ENCODE measurements around the gene ZNF846.
"Not testable (repeated sequence)": the region's sequence is repeated elsewhere in the genome, so short reads cannot be mapped to it uniquely, and the experiment has no call there.

ZNF846 gene

DNA sequence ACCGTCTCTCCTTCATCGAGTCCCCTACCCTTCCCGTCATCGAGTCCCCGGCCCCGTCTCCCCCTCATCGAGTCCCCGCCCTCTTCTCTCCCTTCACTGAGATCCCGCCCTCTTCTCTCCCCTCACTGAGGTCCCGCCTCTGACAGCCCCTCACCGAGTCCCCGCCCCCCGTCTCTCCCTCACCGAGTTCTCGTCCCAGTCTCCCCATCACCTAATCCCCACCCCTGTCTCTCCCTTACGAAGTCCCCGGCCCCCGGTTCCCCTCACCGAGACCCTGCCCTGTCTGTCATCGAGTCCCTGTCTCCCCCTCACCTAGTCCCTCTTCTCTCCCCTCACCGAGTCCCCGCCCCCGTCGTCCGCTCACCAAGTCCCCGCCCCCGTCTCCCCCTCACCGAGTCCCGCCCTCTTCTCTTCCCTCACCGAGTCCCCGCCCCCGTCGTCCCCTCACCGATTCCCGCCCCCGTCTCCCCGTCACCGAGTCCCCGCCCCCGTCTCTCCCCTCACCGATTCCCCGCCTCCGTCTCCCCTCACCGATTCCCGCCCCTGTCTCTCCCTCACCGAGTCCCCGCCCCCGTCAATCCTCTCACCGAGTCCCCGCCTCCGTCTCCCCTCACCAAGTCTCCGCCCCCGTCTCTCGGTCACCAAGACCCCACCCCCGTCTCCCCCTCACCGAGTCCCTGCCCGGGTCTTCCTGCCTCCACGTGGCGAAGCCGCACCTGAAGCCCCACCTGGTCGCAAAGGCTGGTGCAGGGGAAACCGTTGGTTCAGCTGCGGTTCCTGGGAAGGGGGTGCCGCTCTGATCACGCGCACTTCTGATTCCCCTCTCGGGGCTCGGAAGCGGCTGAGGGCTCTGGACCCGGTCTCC, 23.9 kb upstream of the ZNF846 start:
- TF ChIP-seq ZNF384 (IDR thresholded peaks at IDR 0.05) (no peak), ELF4 (IDR thresholded peaks at IDR 0.05) (no peak), L3MBTL2 (conservative IDR thresholded peaks at IDR 0.05) (peak; percentile 73), SP1 (IDR thresholded peaks at IDR 0.05) (peak; percentile 53; the same call in 1 of the 2 replicates), TARDBP (IDR thresholded peaks at IDR 0.05) (no peak), ARNT (IDR thresholded peaks at IDR 0.05) (no peak)
- TF ChIP-seq, protein P1, sequence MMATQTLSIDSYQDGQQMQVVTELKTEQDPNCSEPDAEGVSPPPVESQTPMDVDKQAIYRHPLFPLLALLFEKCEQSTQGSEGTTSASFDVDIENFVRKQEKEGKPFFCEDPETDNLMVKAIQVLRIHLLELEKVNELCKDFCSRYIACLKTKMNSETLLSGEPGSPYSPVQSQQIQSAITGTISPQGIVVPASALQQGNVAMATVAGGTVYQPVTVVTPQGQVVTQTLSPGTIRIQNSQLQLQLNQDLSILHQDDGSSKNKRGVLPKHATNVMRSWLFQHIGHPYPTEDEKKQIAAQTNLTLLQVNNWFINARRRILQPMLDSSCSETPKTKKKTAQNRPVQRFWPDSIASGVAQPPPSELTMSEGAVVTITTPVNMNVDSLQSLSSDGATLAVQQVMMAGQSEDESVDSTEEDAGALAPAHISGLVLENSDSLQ (IDR thresholded peaks at IDR 0.05): peak; percentile 65
- ChIA-PET CTCF (no interaction called here), POLR2A (interaction anchor here (1.1 to 1.3 kb wide), 2 partner anchors 35 to 208 kb away, joined by 4 read pairs; partner anchors contain the start of genes UBL5 and ZNF121)
- DNase-seq (ENCODE audit: extremely low spot score): peak; percentile 67

DNA sequence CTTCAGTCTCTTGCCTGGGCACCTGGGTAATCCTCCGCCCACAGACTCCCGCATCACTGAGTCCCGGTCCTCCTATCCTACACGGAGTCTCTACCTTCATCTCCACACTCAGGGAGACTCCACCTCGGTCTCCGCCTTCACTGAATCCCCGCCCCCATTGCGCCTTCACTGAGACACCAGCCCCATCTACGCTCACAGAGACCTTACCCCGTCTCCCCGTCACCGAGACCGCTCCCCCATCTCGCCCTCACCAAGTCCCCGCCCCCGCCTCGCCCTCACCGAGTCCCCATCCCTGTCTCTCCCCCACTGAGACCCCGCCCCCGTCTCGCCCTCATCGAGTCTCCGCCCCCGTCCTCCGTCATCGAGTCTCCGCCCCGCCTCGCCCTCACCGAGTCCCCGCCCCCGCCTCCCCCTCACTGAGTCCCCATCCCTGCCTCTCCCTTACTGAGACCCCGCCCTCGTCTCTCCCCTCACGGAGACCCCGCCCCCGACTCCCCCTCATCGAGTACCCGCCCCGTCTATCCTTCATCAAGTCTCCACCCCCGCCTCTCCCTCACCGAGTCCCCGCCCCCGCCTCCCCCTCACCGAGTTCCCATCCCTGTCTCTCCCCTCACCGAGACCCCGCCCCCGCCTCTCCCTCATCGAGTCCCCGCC, 23.1 kb upstream of the ZNF846 start:
- POLR2A ChIA-PET: no interaction called here

DNA sequence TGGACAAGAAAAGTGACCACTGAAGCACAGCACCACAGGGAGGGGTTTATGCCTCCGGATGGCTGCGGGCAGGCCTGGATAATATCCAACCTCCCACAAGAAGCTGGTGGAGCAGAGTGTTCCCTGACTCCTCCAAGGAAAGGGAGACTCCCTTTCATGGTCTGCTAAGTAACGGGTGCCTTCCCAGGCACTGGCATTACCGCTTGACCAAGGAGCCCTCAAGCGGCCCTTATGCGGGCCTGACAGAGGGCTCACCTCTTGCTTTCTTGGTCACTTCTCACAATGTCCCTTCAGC, 22.5 kb upstream of the ZNF846 start:
- DNase-seq (ENCODE audit: extremely low spot score); POLR2A ChIA-PET: not testable (repeated sequence)
- CTCF ChIA-PET: interaction anchor here (0.7 kb wide), 1 partner anchor 586 kb away, joined by 6 read pairs; no protein-coding TSS in a partner anchor

More for the DNA sequence above, 23.1 kb upstream of the ZNF846 start:
- TF ChIP-seq, protein P1 (IDR thresholded peaks at IDR 0.05): no peak
- no peak for TF ChIP-seq ARNT (IDR thresholded peaks at IDR 0.05)
- TF ChIP-seq FOXM1 (IDR thresholded peaks at IDR 0.05; ENCODE audit: borderline replicate concordance): no peak
- TF ChIP-seq SP1 (IDR thresholded peaks at IDR 0.05): no peak
- no peak for TF ChIP-seq FOXK2 (IDR thresholded peaks at IDR 0.05)
- no peak for TF ChIP-seq HDGF (IDR thresholded peaks at IDR 0.05; ENCODE audit: borderline replicate concordance)
- no peak for TF ChIP-seq BHLHE40 (IDR thresholded peaks at IDR 0.05; ENCODE audit: borderline replicate concordance)
- TF ChIP-seq CTBP1 (IDR thresholded peaks at IDR 0.05; ENCODE audit: borderline replicate concordance): no peak
- TF ChIP-seq TARDBP (IDR thresholded peaks at IDR 0.05): no peak
- TF ChIP-seq SUZ12 (IDR thresholded peaks at IDR 0.05): no peak
- no peak for TF ChIP-seq LEF1 (IDR thresholded peaks at IDR 0.05; ENCODE audit: borderline replicate concordance)
- TF ChIP-seq NFRKB (IDR thresholded peaks at IDR 0.05): no peak
- CTCF ChIA-PET: no interaction called here
- DNase-seq (ENCODE audit: extremely low spot score): peak; percentile 82

DNA sequence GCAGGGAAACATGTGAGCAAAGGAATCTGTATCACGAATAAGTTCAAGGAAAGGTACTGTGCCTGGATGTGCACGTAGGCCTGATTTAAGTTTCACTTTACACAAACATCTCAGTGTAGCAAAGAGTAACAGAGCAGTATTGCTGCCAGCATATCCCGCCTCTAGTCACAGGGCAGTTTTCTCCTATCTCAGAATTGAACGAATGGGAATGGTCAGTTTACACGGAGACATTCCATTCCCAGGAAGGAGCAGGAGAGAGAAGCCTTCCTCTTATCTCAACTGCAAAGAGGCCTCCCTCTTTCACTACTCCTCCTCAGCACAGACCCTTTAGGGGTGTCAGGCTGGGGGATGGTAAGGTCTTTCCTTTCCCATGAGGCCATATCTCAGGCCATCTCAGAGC, 21.0 kb upstream of the ZNF846 start:
- DNase-seq (ENCODE audit: extremely low spot score); CTCF ChIA-PET; POLR2A ChIA-PET: not testable (repeated sequence)

DNA sequence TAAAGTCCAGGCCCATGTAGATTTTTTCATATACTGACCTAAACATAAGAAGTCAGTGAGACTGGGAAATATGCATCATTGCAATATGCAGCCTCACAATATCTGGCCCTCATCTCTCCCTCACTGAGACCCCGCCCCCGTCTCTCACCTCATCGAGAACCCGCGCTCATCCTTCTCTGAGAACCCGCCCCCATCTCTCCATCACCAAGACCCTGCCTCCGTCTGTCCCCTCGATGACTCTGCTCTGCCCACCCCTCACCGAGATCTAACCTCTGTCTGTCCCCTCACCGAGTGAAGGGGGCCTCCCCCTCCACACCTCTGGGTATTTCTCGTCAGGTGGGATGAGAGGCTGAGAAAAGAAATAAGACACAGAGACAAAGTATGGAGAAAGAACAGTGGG, 20.5 kb upstream of the ZNF846 start:
- CTCF ChIA-PET: interaction anchor here (0.7 kb wide), 1 partner anchor 64 kb away, joined by 3 read pairs; no protein-coding TSS in a partner anchor
- no peak for DNase-seq (ENCODE audit: extremely low spot score)
- POLR2A ChIA-PET: no interaction called here
- TF ChIP-seq SUZ12 (IDR thresholded peaks at IDR 0.05): no peak
- TF ChIP-seq BHLHE40 (IDR thresholded peaks at IDR 0.05; ENCODE audit: borderline replicate concordance): no peak
- TF ChIP-seq CTBP1 (IDR thresholded peaks at IDR 0.05; ENCODE audit: borderline replicate concordance): no peak

DNA sequence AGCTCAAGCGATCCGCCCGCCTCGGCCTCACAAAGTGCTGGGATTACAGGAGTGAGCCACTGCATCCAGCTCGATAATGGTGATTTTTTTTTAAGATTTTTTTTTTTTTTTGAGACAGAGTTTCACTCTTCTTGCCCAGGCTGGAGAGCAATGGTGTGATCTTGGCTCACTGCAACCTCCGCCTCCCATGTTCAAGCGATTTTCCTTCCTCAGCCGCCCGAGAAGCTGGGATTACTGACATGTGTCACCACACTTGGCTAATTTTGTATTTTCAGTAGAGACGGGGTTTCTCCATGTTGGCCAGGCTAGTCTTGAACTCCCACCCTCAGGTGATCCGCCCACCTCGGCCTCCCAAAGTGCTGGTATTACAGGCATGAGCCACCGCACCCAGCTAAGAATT, 20.1 kb upstream of the ZNF846 start:
- CTCF ChIA-PET: interaction anchor here (0.7 kb wide), 1 partner anchor 64 kb away, joined by 3 read pairs; no protein-coding TSS in a partner anchor
- not testable (repeated sequence) for DNase-seq (ENCODE audit: extremely low spot score)
- POLR2A ChIA-PET: interaction anchor here (1.0 kb wide), 1 partner anchor 20 kb away, joined by 3 read pairs; the partner anchor contains the start of gene ZNF846

DNA sequence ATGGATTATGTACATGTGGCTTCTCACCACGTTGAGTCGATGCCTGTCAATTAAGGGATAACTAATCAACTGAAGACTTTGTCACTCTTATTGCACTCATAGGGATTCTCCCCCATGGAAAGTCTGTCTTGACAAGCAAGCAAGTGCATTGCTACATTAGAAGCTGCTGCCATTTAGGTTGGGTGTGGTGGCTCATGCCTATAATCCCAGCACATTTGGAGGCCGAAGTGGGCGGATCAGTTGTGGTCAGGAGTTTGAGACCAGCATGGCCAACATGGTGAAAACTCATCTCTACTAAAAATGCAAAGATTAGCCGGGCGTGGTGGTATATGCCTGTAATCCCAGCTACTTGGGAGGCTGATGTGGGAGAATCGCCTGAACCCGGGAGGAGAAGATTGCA, 18.3 kb upstream of the ZNF846 start:
- POLR2A ChIA-PET: no interaction called here
- TF ChIP-seq FOXA1 (IDR thresholded peaks at IDR 0.05) (no peak), ARNT (IDR thresholded peaks at IDR 0.05) (no peak), HDGF (IDR thresholded peaks at IDR 0.05; ENCODE audit: borderline replicate concordance) (no peak), L3MBTL2 (conservative IDR thresholded peaks at IDR 0.05) (no peak), NFRKB (IDR thresholded peaks at IDR 0.05) (no peak), SP1 (IDR thresholded peaks at IDR 0.05) (no peak), SUZ12 (IDR thresholded peaks at IDR 0.05) (no peak), LEF1 (IDR thresholded peaks at IDR 0.05; ENCODE audit: borderline replicate concordance) (no peak), ELF4 (IDR thresholded peaks at IDR 0.05) (no peak), FOXM1 (IDR thresholded peaks at IDR 0.05; ENCODE audit: borderline replicate concordance) (no peak), BHLHE40 (IDR thresholded peaks at IDR 0.05; ENCODE audit: borderline replicate concordance) (no peak), CTBP1 (IDR thresholded peaks at IDR 0.05; ENCODE audit: borderline replicate concordance) (no peak), TARDBP (IDR thresholded peaks at IDR 0.05) (no peak), FOXK2 (IDR thresholded peaks at IDR 0.05) (no peak)
- TF ChIP-seq, protein P1 (IDR thresholded peaks at IDR 0.05): no peak
- DNase-seq (ENCODE audit: extremely low spot score): no peak
- CTCF ChIA-PET: no interaction called here
